ENCODE measurements around the gene NUBP1. TPM values are rescaled to one million over a fixed set of nuclear protein-coding genes. Genes with fewer than 3 reads are reported as not detected.

Gene NUBP1
- total RNA-seq, 2 donors from 2014 or later, result 37.5 to 45.9 TPM

DNA sequence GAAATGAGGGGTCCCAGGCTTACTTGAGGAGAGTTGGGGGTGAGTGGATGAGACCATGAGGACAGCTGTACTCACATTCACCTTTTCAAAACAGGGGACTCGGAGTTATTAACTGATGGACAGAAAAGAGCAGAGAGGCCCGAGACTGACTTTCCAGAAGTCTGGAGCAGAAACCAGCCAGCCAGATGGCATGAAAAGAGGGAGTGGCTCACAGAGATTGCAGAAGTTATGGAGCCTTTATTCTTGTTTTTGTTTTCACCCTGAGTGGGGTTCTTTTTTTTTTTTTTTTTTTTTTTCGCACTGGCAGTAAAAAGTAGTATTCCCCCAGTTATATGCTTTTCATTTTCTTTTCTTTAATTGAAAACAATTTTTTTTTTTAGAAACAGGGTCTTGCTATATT lies 56.1 kb downstream of the NUBP1 start:
- H3K36me3 ChIP-seq, result no peaks in the 10 kb centered on the region
- no peaks in the 10 kb centered on the region for H3K27me3 ChIP-seq
- no peaks in the 10 kb centered on the region for H3K4me1 ChIP-seq
- DNase-seq (ENCODE audit: low spot score), result no peak
- H3K27ac ChIP-seq, result no peak overlapping the region
- no peaks in the 10 kb centered on the region for H3K9me3 ChIP-seq
- no peak overlapping the region for H3K4me3 ChIP-seq
- TF ChIP-seq, protein P1, sequence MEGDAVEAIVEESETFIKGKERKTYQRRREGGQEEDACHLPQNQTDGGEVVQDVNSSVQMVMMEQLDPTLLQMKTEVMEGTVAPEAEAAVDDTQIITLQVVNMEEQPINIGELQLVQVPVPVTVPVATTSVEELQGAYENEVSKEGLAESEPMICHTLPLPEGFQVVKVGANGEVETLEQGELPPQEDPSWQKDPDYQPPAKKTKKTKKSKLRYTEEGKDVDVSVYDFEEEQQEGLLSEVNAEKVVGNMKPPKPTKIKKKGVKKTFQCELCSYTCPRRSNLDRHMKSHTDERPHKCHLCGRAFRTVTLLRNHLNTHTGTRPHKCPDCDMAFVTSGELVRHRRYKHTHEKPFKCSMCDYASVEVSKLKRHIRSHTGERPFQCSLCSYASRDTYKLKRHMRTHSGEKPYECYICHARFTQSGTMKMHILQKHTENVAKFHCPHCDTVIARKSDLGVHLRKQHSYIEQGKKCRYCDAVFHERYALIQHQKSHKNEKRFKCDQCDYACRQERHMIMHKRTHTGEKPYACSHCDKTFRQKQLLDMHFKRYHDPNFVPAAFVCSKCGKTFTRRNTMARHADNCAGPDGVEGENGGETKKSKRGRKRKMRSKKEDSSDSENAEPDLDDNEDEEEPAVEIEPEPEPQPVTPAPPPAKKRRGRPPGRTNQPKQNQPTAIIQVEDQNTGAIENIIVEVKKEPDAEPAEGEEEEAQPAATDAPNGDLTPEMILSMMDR (IDR thresholded peaks at IDR 0.05), result no peak

DNA sequence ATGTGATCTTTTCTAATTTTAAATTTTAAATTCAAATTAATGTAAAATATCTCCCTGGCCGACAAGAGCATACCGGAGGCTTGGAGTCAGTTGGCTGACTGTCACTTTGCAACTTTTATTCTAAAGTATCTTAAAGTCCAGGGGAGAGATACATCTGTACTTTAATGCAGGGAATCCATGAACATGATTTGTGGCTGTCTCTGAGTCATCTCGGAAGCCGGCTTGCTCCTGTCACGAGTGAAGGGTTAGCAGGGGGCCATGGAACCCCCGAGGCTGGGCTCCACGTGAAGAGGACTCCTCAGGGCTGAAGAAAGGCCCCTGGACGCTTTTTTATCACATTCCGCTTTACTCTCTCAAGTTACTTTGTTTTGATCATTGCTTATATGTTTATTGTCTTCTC lies 61.7 kb downstream of the NUBP1 start:
- Histone ChIP-seq H3K27ac (no peak overlapping the region), H3K9me3 (no peaks in the 10 kb centered on the region), H3K27me3 (no peaks in the 10 kb centered on the region), H3K4me3 (no peak overlapping the region), H3K4me1 (no peaks in the 10 kb centered on the region), H3K36me3 (no peaks in the 10 kb centered on the region)
- DNase-seq (ENCODE audit: low spot score), result no peak
- TF ChIP-seq, protein P1 (IDR thresholded peaks at IDR 0.05), result no peak

DNA sequence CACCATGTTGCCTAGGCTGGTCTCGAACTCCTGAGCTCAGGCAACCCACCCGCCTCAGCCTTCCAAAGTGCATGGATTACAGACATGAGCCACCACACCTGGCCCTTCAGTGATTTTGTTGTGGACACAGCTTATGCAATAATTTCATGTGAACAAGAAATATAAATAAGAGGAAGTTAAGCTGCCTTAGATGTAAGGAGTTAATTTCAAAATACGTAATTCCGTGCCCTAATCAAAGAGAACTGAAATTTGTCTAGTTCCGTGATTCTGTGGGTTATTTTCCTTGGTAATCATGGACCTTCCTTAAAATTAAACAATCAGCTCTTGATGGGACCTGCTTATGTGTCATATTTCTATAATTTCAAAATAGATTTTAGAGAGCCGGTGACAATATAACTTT lies 63.1 kb downstream of the NUBP1 start:
- no peaks in the 10 kb centered on the region for H3K9me3 ChIP-seq
- H3K36me3 ChIP-seq, result no peaks in the 10 kb centered on the region
- H3K4me1 ChIP-seq, result no peaks in the 10 kb centered on the region
- TF ChIP-seq, protein P1 (IDR thresholded peaks at IDR 0.05), result no peak
- DNase-seq (ENCODE audit: low spot score), result no peak
- H3K27me3 ChIP-seq, result no peaks in the 10 kb centered on the region
- no peak overlapping the region for H3K4me3 ChIP-seq
- no peak overlapping the region for H3K27ac ChIP-seq

GRCh38 chr16:10808218-10808617 lies 64.6 kb downstream of the NUBP1 start:
- H3K4me1 ChIP-seq, result no peaks in the 10 kb centered on the region
- no peaks in the 10 kb centered on the region for H3K27me3 ChIP-seq
- no peak overlapping the region for H3K27ac ChIP-seq
- DNase-seq (ENCODE audit: low spot score), result no peak
- H3K9me3 ChIP-seq, result no peaks in the 10 kb centered on the region
- H3K4me3 ChIP-seq, result no peak overlapping the region
- H3K36me3 ChIP-seq, result no peaks in the 10 kb centered on the region
- TF ChIP-seq, protein P1 (IDR thresholded peaks at IDR 0.05), result no peak

DNA sequence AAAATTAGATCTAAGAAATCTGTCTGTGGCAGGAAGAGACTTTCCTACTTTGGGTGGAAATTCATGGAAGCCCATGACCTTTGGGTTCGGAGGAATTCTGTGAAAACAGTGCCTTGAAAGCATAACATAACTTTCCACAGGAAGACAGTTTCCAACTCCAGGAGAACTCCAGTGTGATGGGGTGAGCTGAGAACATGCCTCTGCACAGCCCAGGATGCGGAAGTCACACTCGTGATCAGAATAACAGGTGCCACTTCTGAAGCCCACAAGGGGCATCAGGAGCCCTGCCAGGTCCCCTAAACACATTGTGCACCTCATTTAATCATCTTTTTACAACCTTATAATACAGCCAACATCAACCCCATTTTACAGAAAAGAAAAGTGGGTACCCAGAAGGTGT lies 65.2 kb downstream of the NUBP1 start:
- no peaks in the 10 kb centered on the region for H3K9me3 ChIP-seq
- H3K36me3 ChIP-seq, result no peaks in the 10 kb centered on the region
- H3K4me3 ChIP-seq, result no peak overlapping the region
- no peak for DNase-seq (ENCODE audit: low spot score)
- TF ChIP-seq, protein P1 (IDR thresholded peaks at IDR 0.05), result no peak
- H3K27me3 ChIP-seq, result no peaks in the 10 kb centered on the region
- no peak overlapping the region for H3K27ac ChIP-seq
- H3K4me1 ChIP-seq, result no peaks in the 10 kb centered on the region

- H3K27me3 ChIP-seq, result no peaks in the 10 kb centered on the region
- no peaks in the 10 kb centered on the region for H3K9me3 ChIP-seq
- no peak for DNase-seq (ENCODE audit: low spot score)
- no peaks in the 10 kb centered on the region for H3K4me1 ChIP-seq
- TF ChIP-seq, protein P1 (IDR thresholded peaks at IDR 0.05), result no peak
- H3K27ac ChIP-seq, result no peak overlapping the region
- H3K4me3 ChIP-seq, result no peak overlapping the region
- H3K36me3 ChIP-seq, result no peaks in the 10 kb centered on the region
These were observed 66.1 kb downstream of the NUBP1 start for GRCh38 chr16:10809706-10810105.
